Thyroid gland (tissue), 4 donors: ENCODE data around the gene SEC22C.

ENCODE experiments used
- POLR2A ChIP-seq, 2 donors: fragments of 450-650 bp; IDR thresholded peaks; one replicate each; pipeline ENCODE4 v1.6.1; 2017; ENCODE audit warnings: antibody characterized with exemption in 2 of 2, mild to moderate bottlenecking in 2 of 2, moderate library complexity in 1 of 2
- TF ChIP-seq, protein P1 (sequence below), 6 experiments: fragments of 200-600 bp in 3 of 6; fragments of 450-650 bp in 3 of 6; sonication (generic) in 3 of 6; IDR thresholded peaks; one replicate each; pipeline ENCODE4 v1.5.1; 2016 to 2019; ENCODE audit warnings: antibody characterized with exemption in 6 of 6, mild to moderate bottlenecking in 2 of 6, inconsistent platforms in 1 of 6, moderate library complexity in 1 of 6

DNA sequence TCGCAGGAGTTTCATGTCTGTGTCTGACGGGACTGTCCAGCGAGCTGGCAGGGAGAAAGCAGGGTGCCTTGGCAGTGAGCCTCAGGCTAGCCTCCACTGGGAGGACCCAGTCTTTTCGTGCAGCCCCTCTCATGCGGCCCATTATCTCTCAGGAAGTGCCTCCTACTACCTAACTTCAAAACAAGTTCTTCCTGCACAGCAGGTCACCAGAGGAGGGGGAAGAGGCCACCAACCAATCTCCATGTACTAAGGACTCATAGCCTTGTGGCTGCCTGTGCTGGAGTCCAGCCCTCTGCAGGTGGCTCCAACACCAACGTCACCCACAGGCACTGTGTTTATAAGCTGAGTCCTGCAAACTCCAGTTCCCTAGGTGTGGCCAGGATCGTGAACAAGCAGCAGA lies 74.5 kb downstream of the SEC22C start:
- TF ChIP-seq, protein P1, sequence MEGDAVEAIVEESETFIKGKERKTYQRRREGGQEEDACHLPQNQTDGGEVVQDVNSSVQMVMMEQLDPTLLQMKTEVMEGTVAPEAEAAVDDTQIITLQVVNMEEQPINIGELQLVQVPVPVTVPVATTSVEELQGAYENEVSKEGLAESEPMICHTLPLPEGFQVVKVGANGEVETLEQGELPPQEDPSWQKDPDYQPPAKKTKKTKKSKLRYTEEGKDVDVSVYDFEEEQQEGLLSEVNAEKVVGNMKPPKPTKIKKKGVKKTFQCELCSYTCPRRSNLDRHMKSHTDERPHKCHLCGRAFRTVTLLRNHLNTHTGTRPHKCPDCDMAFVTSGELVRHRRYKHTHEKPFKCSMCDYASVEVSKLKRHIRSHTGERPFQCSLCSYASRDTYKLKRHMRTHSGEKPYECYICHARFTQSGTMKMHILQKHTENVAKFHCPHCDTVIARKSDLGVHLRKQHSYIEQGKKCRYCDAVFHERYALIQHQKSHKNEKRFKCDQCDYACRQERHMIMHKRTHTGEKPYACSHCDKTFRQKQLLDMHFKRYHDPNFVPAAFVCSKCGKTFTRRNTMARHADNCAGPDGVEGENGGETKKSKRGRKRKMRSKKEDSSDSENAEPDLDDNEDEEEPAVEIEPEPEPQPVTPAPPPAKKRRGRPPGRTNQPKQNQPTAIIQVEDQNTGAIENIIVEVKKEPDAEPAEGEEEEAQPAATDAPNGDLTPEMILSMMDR (IDR thresholded peaks at IDR 0.05) = no peak
- TF ChIP-seq POLR2A (IDR thresholded peaks at IDR 0.05) = no peak
